Loucy (cell line): ENCODE measurements around the gene KIF2C.

Experiments used
- H2AFZ ChIP-seq: fragments of 200-600 bp; sonication (generic); 2 replicates; pipeline ENCODE4 v1.6.0; 2016; ENCODE audit warnings: antibody characterized with exemption, mild to moderate bottlenecking, low read length, moderate library complexity
- H3F3A ChIP-seq: fragments of 200-600 bp; 2 replicates; pipeline ENCODE4 v1.6.0; 2016; ENCODE audit warnings: antibody characterized with exemption, low read depth, mild to moderate bottlenecking
- H3K27me3 ChIP-seq: fragments of 200-600 bp; sonication (generic); 2 replicates; pipeline ENCODE4 v1.6.1; 2014; ENCODE audit warnings: low read length, mild to moderate bottlenecking; ENCODE audit not compliant: insufficient read depth, poor library complexity, severe bottlenecking
- H3K36me3 ChIP-seq: fragments of 200-600 bp; sonication (generic); 2 replicates; pipeline ENCODE4 v1.6.1; 2016; ENCODE audit warnings: low read length; ENCODE audit not compliant: insufficient read depth
- H3K4me1 ChIP-seq: fragments of 200-600 bp; sonication (generic); 2 replicates; pipeline ENCODE4 v1.5.1; 2014; ENCODE audit warnings: low read length, mild to moderate bottlenecking; ENCODE audit not compliant: insufficient read depth, poor library complexity, severe bottlenecking
- H3K4me2 ChIP-seq: fragments of 200-600 bp; sonication (generic); 2 replicates; pipeline ENCODE4 v1.6.0; 2014; ENCODE audit warnings: antibody characterized with exemption, low read length, low read depth, mild to moderate bottlenecking; ENCODE audit not compliant: poor library complexity, severe bottlenecking
- H3K4me3 ChIP-seq: fragments of 200-600 bp; sonication (generic); 2 replicates; pipeline ENCODE4 v1.5.1; 2014; ENCODE audit warnings: low read length, mild to moderate bottlenecking, mixed read lengths; ENCODE audit not compliant: poor library complexity, severe bottlenecking
- H3K79me2 ChIP-seq: fragments of 200-600 bp; sonication (generic); 2 replicates; pipeline ENCODE4 v1.6.1; 2014; ENCODE audit warnings: low read length; ENCODE audit not compliant: insufficient read depth
- H3K9ac ChIP-seq: fragments of 200-600 bp; sonication (generic); 2 replicates; pipeline ENCODE4 v1.6.0; 2014; ENCODE audit warnings: mild to moderate bottlenecking, low read depth, low read length, moderate library complexity; ENCODE audit not compliant: poor library complexity, severe bottlenecking
- H3K9me2 ChIP-seq: fragments of 200-600 bp; sonication (generic); replicated peaks from 2 replicates; pipeline ENCODE4 v1.6.1; 2016; ENCODE audit warnings: low read depth, low read length, mixed read lengths
- H3K9me3 ChIP-seq: fragments of 200-600 bp; sonication (generic); 2 replicates; pipeline ENCODE4 v1.6.1; 2014; ENCODE audit warnings: mild to moderate bottlenecking, antibody characterized with exemption, low read length, low read depth; ENCODE audit not compliant: insufficient read depth
- H4K20me1 ChIP-seq: fragments of 200-600 bp; sonication (generic); 2 replicates; pipeline ENCODE4 v1.6.0; 2014; ENCODE audit warnings: antibody characterized with exemption, low read length, mild to moderate bottlenecking; ENCODE audit not compliant: insufficient read depth, poor library complexity, severe bottlenecking
- CTCF ChIP-seq: fragments of 200-600 bp; sonication (generic); conservative IDR thresholded peaks from 2 replicates; pipeline ENCODE4 v1.5.1; 2014; ENCODE audit warnings: mild to moderate bottlenecking, antibody characterized with exemption, low read length
- EZH2phosphoT487 ChIP-seq: fragments of 200-600 bp; IDR thresholded peaks from 2 replicates; pipeline ENCODE4 v1.6.1; 2018; ENCODE audit warnings: antibody characterized with exemption, mild to moderate bottlenecking, moderate library complexity, borderline replicate concordance

KIF2C gene

GRCh38 chr1:44720281-44720680 lies 19.4 kb upstream of the KIF2C start:
- no peak overlapping the region for H2AFZ ChIP-seq
- H3K79me2 ChIP-seq, result no peaks in the 10 kb centered on the region
- H3K4me1 ChIP-seq, result peaks cover 9% of the 10 kb centered on the region
- H3K27me3 ChIP-seq, result no peaks in the 10 kb centered on the region
- no peaks in the 10 kb centered on the region for H3F3A ChIP-seq
- H3K9me3 ChIP-seq, result no peaks in the 10 kb centered on the region
- TF ChIP-seq CTCF (no peak), EZH2phosphoT487 (no peak)
- no peaks in the 10 kb centered on the region for H4K20me1 ChIP-seq
- no peaks in the 10 kb centered on the region for H3K36me3 ChIP-seq
- H3K4me3 ChIP-seq, result no peak overlapping the region
- H3K9ac ChIP-seq, result no peak overlapping the region
- no peaks in the 10 kb centered on the region for H3K9me2 ChIP-seq
- H3K4me2 ChIP-seq, result no peak overlapping the region

GRCh38 chr1:44721485-44722361 lies 17.9 kb upstream of the KIF2C start:
- no peaks in the 10 kb centered on the region for H3K36me3 ChIP-seq
- peaks cover 9% of the 10 kb centered on the region for H3K4me1 ChIP-seq
- no peak overlapping the region for H2AFZ ChIP-seq
- no peaks in the 10 kb centered on the region for H3K79me2 ChIP-seq
- H3K9ac ChIP-seq, result no peak overlapping the region
- no peaks in the 10 kb centered on the region for H3K27me3 ChIP-seq
- H3K9me3 ChIP-seq, result no peaks in the 10 kb centered on the region
- H3F3A ChIP-seq, result no peaks in the 10 kb centered on the region
- no peak for TF ChIP-seq CTCF
- no peak for TF ChIP-seq EZH2phosphoT487
- H3K9me2 ChIP-seq, result no peaks in the 10 kb centered on the region
- H3K4me2 ChIP-seq, result no peak overlapping the region
- H3K4me3 ChIP-seq, result no peak overlapping the region
- H4K20me1 ChIP-seq, result no peaks in the 10 kb centered on the region

GRCh38 chr1:44723064-44723463 lies 16.6 kb upstream of the KIF2C start:
- H3K9me3 ChIP-seq, result no peaks in the 10 kb centered on the region
- peak overlapping the region; percentile 66 for H3K9ac ChIP-seq
- peak overlapping the region; percentile 21 for H3K4me2 ChIP-seq
- H3K79me2 ChIP-seq, result no peaks in the 10 kb centered on the region
- peaks cover 9% of the 10 kb centered on the region for H3K4me1 ChIP-seq
- no peaks in the 10 kb centered on the region for H3K27me3 ChIP-seq
- H4K20me1 ChIP-seq, result no peaks in the 10 kb centered on the region
- no peaks in the 10 kb centered on the region for H3F3A ChIP-seq
- TF ChIP-seq EZH2phosphoT487, result no peak
- TF ChIP-seq CTCF, result no peak
- no peaks in the 10 kb centered on the region for H3K9me2 ChIP-seq
- H3K36me3 ChIP-seq, result no peaks in the 10 kb centered on the region
- H3K4me3 ChIP-seq, result peak overlapping the region; percentile 19
- H2AFZ ChIP-seq, result peak overlapping the region; percentile 61; the same call in 1 of the 2 replicates
